Activated B cell treated with CpG ODN at 0.5 μM for 24 hours (primary cell): ENCODE data around the gene TUBB3. TPM values are rescaled to one million over a fixed set of nuclear protein-coding genes. Genes with fewer than 3 reads are reported as not detected.
"Not testable (repeated sequence)": the region's sequence is repeated elsewhere in the genome, so short reads cannot be mapped to it uniquely, and the experiment has no call there.

Source experiments
- ATAC-seq: fragments of 200-7000 bp; cut with Tn5 transposase; one replicate; pipeline ENCODE4 v1.10.0; 2021; ENCODE audit warnings: low read depth, mild to moderate bottlenecking, moderate library complexity
- CTCF ChIA-PET: fragments of 350-600 bp; sonication (Branson Sonifier 250); formaldehyde crosslinking; loops from one replicate; lab custom pipeline; 2021; ENCODE audit warnings: antibody characterized with exemption; lab: Charles Lee
- POLR2A ChIA-PET: fragments of 350-600 bp; sonication (Branson Sonifier 250); formaldehyde crosslinking; loops from one replicate; lab custom pipeline; 2021; ENCODE audit warnings: antibody characterized with exemption; lab: Charles Lee
- DNase-seq: peaks from one replicate; pipeline ENCODE4 v3.0.0; 2022
- H3K27ac Mint-ChIP-seq: one replicate; pipeline ENCODE4 v1.8.0; 2020; ENCODE audit warnings: mixed read lengths
- H3K27me3 Mint-ChIP-seq: one replicate; pipeline ENCODE4 v1.8.0; 2021; ENCODE audit warnings: mixed read lengths
- H3K36me3 Mint-ChIP-seq: one replicate; pipeline ENCODE4 v1.8.0; 2021; ENCODE audit warnings: low read depth, mixed read lengths
- H3K4me1 Mint-ChIP-seq: one replicate; pipeline ENCODE4 v1.8.0; 2021; ENCODE audit warnings: mixed read lengths
- H3K4me3 Mint-ChIP-seq: one replicate; pipeline ENCODE4 v1.8.0; 2020; ENCODE audit warnings: mild to moderate bottlenecking, mixed read lengths
- H3K9me3 Mint-ChIP-seq: one replicate; pipeline ENCODE4 v1.8.0; 2020; ENCODE audit warnings: mixed read lengths
- CTCF ChIP-seq: fragments of 200-600 bp; IDR thresholded peaks from one replicate; pipeline ENCODE4 v1.8.0; 2022; ENCODE audit warnings: antibody characterized with exemption, mild to moderate bottlenecking
- intact Hi-C: fragments of 100-400 bp; cut with micrococcal nuclease; formaldehyde crosslinking; loops from one replicate; pipeline ENCODE4 v1.15.1; 2024
- total RNA-seq: library from RNA; stranded (reverse); gene quantifications from 2 replicates; pipeline ENCODE4 v1.2.3, GENCODE V29; 2022

Gene TUBB3
- 0.33 and 0.42 TPM in 2 replicates for total RNA-seq

GRCh38 chr16:89922884-89923639 is at the start of gene TUBB3:
Gene TUBB3 (plus strand): TSS chr16:89923342. CDS start chr16:89923402, 60 bp downstream.
- ATAC-seq = peak; percentile 59
- CTCF ChIA-PET = interaction anchor here (0.7 kb wide), 1 partner anchor 13 kb away, joined by 3 read pairs; no protein-coding TSS in a partner anchor

GRCh38 chr16:89873972-89874689 is 49.0 kb upstream of the TUBB3 start:
- TF ChIP-seq CTCF = no peak
- peaks cover 26% of the 10 kb centered on the region for H3K36me3 Mint-ChIP-seq
- peak; percentile 84 for ATAC-seq
- peak overlapping the region; percentile 97 for H3K27ac Mint-ChIP-seq
- peak; percentile 98 for DNase-seq
- peak overlapping the region; percentile 93 for H3K4me3 Mint-ChIP-seq
- CTCF ChIA-PET = interaction anchor here (0.6 to 1.2 kb wide), 2 partner anchors 19 to 168 kb away, joined by 3 read pairs; no protein-coding TSS in a partner anchor
- intact Hi-C loops = loop anchor here (1.0 to 5.0 kb wide), 12 partner anchors 10 to 383 kb away; partner anchors contain the start of genes ANKRD11, CDK10, CHMP1A and DEF8
- H3K9me3 Mint-ChIP-seq = no peaks in the 10 kb centered on the region
- POLR2A ChIA-PET = interaction anchor here (0.6 to 2.7 kb wide), 30 partner anchors 12 to 1137 kb away, joined by 3 to 51 read pairs (median 4); partner anchors contain the start of genes CDK10, CHMP1A, DEF8 and FANCA
- H3K4me1 Mint-ChIP-seq = peaks cover 17% of the 10 kb centered on the region
- H3K27me3 Mint-ChIP-seq = no peaks in the 10 kb centered on the region

More at GRCh38 chr16:89922884-89923639, at the start of gene TUBB3:
- H3K27me3 Mint-ChIP-seq = peaks cover 23% of the 10 kb centered on the region
- no peak within 1 kb of the TSS for H3K27ac Mint-ChIP-seq
- intact Hi-C loops = no loop called here
- TF ChIP-seq CTCF = no peak
- H3K4me1 Mint-ChIP-seq = peaks cover 36% of the 10 kb centered on the region
- peak within 1 kb of the TSS; percentile 60 for H3K4me3 Mint-ChIP-seq
- POLR2A ChIA-PET = interaction anchor here (0.7 kb wide), 1 partner anchor 51 kb away, joined by 4 read pairs; no protein-coding TSS in a partner anchor
- peak; percentile 54 for DNase-seq
- H3K36me3 Mint-ChIP-seq = no peaks in the 10 kb centered on the region
- no peaks in the 10 kb centered on the region for H3K9me3 Mint-ChIP-seq

- H3K9me3 Mint-ChIP-seq, CTCF ChIA-PET, H3K4me3 Mint-ChIP-seq, DNase-seq, intact Hi-C loops, H3K27ac Mint-ChIP-seq, H3K27me3 Mint-ChIP-seq, POLR2A ChIA-PET, ATAC-seq: not testable (repeated sequence)
- H3K4me1 Mint-ChIP-seq = peaks cover 11% of the 10 kb centered on the region
- peaks cover 52% of the 10 kb centered on the region for H3K36me3 Mint-ChIP-seq
Observed at GRCh38 chr16:89879123-89879522, 44.0 kb upstream of the TUBB3 start.

- TF ChIP-seq CTCF = no peak
- Mint-ChIP-seq H3K27ac (no peak overlapping the region), H3K9me3 (no peaks in the 10 kb centered on the region), H3K4me1 (no peaks in the 10 kb centered on the region), H3K4me3 (no peak overlapping the region), H3K36me3 (peaks cover 54% of the 10 kb centered on the region), H3K27me3 (no peaks in the 10 kb centered on the region)
- ATAC-seq = no peak
- intact Hi-C loops = loop anchor here (2.0 kb wide), 1 partner anchor 24 kb away; no protein-coding TSS in a partner anchor
- no peak for DNase-seq
- CTCF ChIA-PET = no interaction called here
- POLR2A ChIA-PET = no interaction called here
Observed at GRCh38 chr16:89880477-89881367, 42.4 kb upstream of the TUBB3 start.

GRCh38 chr16:89881368-89881730 is 41.8 kb upstream of the TUBB3 start:
- ATAC-seq = no peak
- Mint-ChIP-seq H3K36me3 (peaks cover 58% of the 10 kb centered on the region), H3K27ac (no peak overlapping the region)

More at GRCh38 chr16:89881368-89881730, 41.8 kb upstream of the TUBB3 start:
- Mint-ChIP-seq H3K27me3 (no peaks in the 10 kb centered on the region), H3K4me3 (no peak overlapping the region), H3K9me3 (no peaks in the 10 kb centered on the region), H3K4me1 (no peaks in the 10 kb centered on the region)
- intact Hi-C loops = loop anchor here (2.0 kb wide), 1 partner anchor 23 kb away; no protein-coding TSS in a partner anchor
- ChIA-PET POLR2A (interaction anchor here (0.6 kb wide), 1 partner anchor 15 kb away, joined by 5 read pairs; no protein-coding TSS in a partner anchor), CTCF (interaction anchor here (0.6 kb wide), 1 partner anchor 68 kb away, joined by 3 read pairs; no protein-coding TSS in a partner anchor)
- no peak for TF ChIP-seq CTCF
- no peak for DNase-seq
